GM18517 (cell line): ENCODE data around the gene AQR.

Source experiments
- ATAC-seq: cut with Tn5 transposase; IDR thresholded peaks from one replicate; pipeline ENCODE4 v1.9.1; 2021; ENCODE audit warnings: mild to moderate bottlenecking, moderate library complexity; ENCODE audit not compliant: unreplicated experiment

AQR gene

DNA sequence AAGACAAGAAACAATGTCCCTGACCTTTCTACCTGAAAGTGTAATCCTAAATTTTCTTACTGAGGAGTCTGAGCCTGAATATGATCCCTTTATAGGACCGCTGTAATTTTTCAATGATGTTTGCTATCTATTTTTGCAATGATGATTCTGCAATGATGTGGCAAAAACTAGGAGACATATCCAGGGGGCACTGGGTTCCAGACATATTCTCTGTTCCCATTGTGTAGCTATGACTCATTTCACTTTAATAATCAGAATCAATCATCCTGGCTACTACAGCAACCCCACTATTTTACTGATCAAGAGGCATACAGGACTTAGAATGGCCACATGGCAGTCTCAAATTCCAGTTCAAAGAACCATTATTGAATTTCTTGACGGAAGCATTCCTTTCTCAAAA lies 85.9 kb downstream of the AQR start:
- no peak for ATAC-seq

DNA sequence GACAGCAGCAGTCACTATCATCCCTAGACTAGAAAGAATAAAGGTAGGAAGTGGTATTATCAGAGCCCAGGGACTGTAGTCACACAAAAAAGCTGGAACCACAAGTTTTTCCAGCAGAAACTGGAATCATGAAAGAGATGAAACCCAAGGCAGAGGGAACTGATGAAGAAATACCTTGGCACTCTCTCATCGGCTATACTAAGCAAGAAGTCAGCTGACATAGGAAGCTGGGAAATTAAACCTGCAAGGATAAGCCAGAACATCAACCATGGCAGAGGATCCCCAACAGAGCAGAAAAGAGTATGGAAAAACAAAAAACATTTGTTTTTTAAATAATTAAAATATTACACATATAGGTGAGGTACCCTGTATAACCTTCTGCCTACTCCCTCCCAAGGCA lies 86.5 kb downstream of the AQR start:
- ATAC-seq, result no peak

DNA sequence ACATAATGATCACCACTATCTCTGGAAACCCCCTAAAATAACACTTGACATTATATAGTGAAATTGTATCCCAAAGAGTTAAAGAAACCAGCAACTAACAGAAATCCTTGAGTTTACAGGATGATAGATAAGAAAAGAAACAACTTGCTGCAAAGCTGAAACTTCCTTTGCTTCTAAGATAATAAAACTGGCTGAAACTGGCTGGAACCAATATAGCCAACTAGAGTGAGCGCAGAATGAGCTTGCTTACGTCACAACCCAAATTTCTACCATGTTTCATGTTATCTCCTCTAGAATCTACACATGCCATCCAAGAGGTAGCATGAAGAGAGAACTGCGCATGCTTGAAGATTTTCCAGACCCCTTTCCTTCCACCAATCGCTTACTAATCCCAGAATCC lies 90.4 kb downstream of the AQR start:
- ATAC-seq, result no peak

DNA sequence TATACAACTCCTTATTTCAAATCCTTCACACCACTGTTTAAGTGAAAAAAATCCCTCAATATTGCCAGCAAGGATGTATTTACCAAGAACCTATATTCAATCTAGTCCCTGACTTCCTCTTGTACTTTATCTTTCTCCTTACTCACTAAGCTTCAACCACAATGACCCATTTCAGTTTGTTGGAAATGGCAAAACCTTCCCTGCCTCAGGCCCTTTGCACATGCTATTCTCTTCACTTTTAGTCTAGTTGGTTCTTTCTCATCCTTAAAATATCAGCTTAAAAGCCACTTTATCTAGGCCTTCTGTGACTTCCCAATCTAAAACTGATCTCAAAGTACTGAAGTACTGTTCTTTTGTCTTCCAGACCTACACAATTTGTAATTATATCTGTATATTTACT lies 92.9 kb downstream of the AQR start:
- ATAC-seq, result no peak

DNA sequence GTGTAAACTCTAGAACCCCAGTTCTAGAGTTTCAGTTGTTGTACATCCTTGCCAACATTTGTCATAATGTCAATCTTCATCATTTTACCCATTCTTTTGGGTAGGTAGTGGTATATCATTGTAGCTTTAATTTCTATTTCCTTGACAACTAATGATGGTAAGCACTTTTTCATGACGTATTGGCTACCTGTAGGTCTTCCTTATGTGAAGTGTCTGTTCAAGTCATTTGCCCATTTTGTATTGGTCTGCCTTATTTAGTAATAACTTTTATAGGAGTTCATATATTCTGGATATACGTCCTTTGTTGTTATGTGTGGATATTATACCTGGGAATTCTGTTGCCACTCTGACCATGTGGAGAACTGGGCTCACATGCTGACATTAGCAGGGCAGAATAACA lies 100.4 kb downstream of the AQR start:
- ATAC-seq, result no peak

DNA sequence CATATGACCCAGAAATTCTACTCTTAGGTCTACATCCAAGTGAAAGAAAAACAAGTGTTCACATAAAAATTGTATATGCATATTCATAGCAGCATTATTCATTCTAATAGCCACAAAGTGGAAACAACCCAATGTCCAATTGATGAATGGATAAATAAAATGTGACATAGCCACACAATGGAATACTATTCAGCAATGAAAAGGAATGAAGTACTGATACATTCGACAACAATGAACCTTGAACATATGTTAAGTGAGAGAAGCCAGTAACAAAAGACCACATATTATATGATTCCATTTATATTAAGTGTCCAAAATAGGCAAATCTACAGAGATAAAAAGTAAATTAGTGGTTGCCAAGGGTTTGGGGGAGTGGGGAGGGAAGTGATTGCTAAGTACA lies 104.0 kb downstream of the AQR start:
- no peak for ATAC-seq

DNA sequence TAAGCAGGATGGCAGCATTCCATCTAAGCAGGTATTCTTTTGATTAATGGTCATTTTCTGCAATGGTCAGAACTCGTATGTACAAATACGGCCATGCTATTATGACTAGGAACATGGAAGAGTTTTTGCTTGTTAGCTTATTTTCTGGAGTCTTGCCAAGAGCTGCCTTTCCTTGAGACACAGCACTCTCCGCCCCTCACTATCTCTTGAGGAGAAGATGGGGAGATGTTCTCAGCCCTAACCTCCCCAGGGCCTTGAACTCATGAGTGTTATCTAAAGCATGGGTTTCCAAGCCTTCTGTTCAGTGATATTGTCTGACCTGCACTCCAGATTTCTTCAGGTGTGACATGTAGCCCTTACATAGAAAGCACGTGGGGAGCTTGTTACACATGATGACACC lies 108.3 kb downstream of the AQR start:
- no peak for ATAC-seq

DNA sequence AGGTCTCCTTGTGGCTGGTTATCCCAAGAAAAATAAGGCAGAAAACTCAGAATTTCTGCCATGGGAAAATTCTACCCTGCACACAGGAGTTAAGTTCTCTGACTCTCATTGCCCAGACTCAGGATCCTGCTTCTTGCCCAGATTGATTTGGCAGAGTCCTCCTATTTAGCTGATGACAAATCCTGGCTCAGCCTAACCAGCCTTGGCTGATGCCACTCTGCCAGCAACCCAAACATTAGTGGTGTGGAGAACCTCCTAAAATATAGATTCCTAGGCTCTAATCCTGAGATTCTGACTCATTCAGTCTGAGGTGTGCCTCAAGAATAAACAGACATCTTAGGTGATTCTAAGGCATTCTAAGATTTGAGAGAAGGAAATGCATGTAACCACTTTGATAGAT lies 113.6 kb downstream of the AQR start:
- ATAC-seq, result no peak

DNA sequence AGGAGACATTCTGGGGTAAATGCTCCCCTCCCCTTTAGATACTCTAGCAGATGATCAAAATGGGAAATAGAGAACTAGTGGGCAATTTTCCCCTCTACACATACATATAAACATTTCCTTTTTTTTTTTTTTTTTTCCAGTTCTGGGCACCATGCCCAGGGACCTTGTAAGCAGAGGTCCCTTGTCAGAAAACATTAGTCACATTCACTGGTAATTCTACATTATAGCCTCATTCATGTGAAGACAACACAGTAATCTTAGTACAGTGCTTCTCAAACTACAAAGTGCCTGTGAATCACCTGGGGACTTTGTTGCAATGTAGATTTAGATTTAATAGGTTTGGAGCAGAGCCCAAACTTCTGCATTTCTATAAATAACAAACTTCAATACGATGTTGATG lies 114.1 kb downstream of the AQR start:
- ATAC-seq, result no peak

DNA sequence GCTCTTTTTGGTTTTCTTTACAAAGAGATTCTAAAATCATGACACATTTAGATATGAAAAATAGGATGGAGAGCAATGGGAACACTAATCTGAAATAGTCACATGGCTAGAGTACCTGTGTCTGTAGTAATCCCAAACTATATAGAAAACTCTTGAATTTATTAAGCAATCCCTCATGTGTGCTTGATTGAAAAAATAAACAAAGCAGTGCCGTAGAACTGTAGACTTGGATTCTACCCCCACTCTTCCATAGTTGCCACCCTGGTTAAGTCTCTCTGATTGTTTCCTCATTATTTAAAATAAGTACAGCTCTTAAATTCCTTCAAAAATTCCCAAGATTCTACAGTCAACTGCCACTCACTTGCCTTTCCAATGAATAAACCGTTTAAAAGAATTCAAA lies 115.3 kb downstream of the AQR start:
- ATAC-seq, result no peak

DNA sequence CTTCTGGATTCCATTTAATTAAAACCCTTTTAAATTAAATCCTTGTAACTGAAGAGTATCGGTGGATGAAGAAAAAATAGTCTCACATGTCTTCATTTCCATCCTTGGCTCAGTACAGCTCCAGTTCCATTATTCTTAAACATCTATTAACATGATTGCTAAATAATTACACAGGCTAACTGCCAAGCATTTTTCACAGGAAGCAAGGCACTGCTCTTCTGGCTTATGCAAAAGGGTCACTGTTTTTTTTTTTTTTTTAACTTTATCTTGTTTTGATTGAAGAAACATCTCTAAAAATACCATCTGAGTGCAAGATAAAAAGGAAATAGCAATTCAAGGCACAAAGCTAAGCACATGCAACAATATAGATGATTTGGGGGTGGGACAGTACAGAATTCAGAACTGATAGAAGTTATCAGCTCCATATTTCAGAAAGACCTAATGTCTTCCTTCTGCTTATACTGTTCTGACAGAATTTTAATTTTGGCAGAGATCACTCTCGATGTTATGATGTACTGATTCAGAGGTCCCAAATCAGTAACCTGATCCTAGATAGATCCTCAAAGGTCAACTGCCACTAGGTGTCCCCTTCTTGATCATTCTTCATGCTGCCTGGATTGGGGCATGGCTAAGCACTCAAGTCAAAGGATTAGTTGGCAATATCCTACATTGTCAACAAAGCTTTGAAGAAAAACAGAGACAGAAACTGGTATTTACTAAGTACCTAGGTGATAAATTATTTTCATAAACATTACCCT lies 116.4 kb downstream of the AQR start:
- ATAC-seq, result no peak

DNA sequence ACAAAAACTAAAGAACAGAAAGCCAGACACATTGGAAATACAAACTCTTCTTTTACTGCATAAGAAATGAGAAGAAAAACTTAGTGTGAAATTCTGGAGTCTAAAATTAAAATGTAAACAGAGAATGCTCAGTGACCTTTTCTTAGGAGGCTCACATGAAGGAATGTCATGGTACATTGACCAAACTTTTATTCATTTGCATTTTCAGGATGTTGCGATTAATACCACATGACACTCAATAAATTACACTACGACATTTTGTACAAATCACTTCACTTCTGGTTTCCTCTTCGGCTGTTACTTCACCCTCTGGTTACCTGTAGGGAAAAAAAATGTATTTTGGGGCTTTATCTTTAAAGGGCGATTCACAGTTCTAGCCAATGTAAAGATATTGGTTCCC lies 117.8 kb downstream of the AQR start:
- no peak for ATAC-seq

DNA sequence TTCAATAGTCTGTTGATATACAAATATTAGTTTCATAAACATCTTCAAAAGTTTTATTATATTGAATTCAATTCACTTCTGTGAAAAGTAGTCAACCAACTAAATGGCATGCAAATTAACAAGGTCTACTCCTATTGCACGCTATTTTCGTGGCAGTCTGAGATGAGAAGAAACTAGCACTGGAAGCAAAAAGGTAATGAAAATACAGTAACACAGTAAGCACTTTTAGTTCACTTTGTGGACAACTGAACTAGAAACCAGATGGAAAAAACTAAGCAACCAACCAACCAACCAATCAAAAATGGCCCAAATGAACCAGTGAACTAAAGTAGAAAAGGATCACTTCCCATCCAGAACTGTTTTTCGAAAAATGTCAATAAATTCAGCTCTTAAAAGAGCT lies 118.5 kb downstream of the AQR start:
- no peak for ATAC-seq

DNA sequence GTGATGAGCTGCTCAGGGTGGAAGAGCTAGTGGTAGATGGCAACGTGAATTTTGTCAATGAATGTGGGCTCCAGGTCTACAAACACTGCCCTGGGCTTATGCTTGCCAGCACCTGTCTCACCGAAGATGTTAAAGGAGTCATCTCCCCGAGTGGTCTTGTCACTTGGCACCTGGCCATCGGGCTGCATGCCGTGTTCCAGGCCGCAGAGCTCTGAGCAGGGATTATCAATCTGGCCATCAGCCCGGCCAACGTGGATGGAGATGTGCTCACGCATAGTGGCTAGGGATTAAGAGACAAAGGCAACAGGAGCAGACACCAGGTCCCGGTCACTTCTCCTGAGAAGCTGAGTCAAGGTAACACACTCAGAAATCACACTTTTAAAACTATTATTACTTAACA lies 119.4 kb downstream of the AQR start:
- ATAC-seq, result no peak

DNA sequence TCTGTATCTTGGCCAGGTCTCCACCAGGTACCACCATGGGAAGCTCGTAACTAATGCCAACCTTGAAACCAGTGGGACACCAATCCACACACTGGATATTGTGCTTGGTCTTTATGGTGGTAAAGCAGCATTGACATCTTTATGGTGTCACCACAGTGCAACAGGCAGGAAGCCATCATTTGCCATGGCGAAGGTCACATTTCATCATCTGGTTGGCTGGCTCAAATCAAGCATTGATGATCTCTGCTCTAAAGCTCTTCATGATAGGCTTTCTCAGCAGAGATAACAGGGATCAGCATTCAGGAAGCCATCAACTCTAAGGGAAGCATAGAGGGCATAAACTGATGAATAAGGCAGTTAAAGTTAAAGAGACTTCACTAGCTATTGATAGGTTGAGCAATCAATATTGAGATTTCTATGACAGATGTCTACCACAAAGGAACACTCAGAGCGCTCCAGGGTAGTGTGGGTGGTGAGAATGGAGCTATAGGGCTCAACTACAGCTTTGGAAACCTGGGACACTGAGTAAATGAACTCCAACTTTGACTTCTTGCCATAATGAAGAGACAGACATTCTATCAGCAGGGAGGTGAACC lies 120.1 kb downstream of the AQR start:
- ATAC-seq, result no peak

DNA sequence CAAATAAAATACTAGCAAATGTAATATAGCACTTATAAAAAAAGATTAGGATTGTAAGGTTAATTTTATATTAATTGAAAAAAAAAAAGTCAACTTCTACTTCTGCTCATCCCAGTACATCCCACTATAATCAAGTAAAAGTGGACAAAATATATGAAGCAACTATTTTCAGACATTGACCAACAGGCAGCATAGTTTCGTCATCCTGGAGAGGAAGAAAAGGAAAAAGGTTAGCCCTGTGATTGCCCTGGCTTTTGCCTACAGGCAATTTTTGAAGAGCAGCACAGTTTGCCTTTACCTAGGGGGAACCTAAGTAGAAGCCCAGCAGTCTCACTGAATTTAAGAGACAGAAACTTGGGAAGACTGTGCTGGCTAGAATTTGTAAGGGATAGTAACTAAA lies 121.9 kb downstream of the AQR start:
- no peak for ATAC-seq

DNA sequence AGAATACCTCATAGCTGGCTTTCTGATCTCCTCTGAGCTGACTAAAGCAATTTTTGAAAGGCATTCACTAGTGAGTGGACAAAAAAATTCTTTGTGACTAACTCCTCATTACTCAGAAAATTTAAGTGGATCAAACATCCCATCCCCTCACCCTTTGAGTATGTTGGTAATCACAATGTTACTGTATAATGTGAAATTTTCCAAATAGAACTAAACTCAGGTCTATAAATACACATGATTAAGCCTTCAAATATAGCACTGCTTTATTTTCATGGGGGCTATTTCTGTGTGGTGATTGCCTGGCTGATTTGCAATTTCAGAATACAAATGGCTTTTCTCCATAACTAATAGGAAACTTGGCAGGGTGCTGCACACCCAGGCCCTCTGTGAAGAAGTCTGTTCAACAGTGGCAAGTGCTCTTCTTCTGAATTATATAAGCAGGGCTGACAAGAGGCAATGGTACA lies 128.2 kb downstream of the AQR start:
- ATAC-seq, result no peak

DNA sequence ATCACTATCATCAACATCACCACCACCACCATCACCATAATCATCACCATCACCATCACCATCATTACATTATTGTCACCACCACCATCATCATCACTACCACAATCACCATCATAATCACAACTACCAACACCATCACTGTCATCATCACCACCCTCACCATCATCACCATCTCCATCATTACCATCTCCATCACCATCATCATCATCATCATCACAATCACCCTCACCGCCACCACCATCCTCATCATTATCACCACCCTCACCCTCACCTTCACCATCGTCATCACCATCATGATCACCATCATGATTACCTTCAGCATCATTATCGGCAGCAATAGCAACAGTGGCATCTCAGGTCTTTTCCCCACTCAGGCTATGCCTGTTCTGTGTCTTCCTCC lies 131.3 kb downstream of the AQR start:
- no peak for ATAC-seq

DNA sequence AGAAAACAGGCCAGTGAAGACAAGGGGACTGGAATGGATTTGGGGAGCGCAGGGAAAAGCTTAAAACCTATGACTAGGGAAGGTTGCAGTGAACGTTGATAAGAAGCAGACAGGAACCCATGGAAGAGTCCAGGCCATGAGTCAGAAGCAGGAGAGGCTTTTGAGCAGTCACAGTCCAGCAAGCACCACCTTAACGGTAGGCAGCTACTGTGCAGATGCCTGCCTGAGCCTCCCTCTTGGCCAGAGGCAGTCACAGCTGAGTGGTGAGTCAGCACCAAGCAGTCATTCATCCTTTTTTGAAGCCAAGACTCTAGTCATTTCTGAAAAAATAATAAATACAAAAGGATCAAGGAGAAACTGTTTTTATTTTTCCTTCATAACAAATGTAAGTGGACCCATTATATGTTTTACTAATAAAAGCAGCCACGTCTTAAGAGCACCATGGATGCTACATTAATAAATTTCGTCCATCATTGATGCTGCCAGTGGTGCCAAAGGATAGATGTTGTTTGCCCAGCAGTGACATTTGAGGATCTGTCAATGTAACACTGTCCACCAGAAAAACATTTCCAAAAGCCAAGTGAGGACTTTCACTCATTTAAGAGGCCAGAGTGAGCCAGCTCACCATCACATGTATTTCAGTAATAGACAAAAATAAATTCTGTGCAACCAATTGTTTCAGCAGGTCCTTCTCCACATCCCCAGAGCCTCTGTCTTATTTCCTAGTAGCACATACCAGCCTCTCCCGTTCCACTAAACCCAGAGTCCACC lies 132.1 kb downstream of the AQR start:
- ATAC-seq, result no peak

DNA sequence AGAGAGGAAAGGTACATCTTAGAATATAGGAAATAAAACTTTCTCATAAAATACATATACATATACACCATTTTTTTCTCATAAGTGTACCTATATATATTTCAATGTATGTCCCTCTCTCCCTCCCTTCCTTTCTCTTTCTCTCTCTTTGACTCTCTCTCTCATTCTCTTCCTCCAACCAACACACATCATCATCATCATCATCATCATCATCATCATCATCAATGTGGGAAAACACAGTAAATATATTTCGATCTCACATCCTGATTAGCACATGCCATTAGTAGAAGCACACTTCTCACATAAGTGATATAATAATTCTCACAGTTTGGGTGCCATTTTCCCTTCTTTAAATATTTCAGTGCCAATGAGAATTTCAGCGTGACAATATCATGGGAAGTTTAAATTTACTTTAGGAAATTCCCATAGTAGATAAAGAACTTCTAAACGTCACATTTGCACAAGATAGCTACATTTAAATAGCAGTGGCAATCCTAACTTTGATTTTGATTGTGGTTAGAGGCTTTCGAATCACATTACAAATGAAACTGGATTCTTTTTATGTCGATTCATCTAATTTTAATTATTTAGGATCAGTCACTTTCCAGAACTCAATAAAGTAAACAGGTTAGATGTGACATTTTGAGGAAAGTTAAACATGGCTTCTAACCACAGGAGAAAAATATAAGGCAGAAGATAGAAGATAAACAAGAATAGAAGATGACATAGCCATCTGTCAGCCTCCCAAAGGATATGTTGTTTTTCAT lies 141.2 kb downstream of the AQR start:
- ATAC-seq, result no peak

DNA sequence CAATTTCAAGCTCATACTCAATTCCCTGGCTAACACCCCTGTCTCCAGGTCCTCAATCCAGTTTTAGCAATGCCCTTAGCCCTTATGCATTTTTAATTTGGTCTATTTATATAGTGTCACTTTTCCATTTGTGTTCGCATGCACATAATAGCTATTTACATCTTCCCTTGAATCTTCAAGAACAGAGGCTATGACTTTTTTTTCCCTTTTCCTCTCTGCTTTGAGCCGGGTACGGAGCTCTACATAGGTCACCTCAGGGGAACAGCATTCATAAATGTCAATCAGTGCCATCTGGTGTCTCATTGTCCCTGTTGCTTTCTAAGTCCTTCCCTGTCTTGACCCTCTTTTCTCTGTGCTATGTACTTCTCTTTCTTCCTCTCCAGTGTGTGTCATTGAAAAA lies 147.7 kb downstream of the AQR start:
- ATAC-seq, result no peak
